RKO (cell line): ENCODE data around the gene CAT.
"Not testable (repeated sequence)": the region's sequence is repeated elsewhere in the genome, so short reads cannot be mapped to it uniquely, and the experiment has no call there.

Source experiments
- DNase-seq: peaks from one replicate; pipeline ENCODE4 v3.0.0-alpha.2; 2016; ENCODE audit warnings: low spot score

The CAT gene

DNA sequence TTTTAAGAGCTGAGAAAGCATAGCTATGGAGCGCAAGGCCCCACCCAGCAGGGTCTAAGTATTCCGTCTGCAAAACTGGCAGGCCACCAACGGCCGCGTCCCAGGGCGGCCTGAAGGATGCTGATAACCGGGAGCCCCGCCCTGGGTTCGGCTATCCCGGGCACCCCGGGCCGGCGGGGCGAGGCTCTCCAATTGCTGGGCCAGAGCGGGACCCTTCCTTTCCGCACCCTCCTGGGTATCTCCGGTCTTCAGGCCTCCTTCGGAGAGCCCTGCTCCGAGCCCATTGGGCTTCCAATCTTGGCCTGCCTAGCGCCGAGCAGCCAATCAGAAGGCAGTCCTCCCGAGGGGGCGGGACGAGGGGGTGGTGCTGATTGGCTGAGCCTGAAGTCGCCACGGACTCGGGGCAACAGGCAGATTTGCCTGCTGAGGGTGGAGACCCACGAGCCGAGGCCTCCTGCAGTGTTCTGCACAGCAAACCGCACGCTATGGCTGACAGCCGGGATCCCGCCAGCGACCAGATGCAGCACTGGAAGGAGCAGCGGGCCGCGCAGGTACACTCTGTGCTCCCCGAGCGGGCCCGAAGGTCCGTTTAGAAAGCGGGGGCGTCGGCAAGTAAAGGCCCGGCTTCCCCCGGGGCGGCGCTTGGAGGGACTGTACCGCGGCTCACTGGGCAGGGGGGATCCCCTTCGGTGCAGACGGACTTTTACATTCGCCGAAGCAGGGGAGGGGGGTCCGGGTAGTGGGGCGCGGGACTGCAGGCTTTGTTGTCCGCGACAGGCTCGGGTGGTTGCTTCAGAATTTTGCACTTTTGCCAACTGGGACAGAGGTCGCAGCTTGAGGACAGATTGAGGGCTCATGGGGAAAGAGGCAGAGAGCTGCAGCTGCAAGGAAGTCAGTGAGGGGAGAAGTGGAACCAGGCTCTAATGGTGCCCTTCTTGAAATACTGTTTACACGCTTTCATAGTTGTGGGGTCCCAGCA, at the start of gene CAT:
TSS of gene CAT (plus strand) at position 406 of the 979 bp plus-strand sequence. CDS start at position 486, 80 bp downstream.
- peak; percentile 97 for DNase-seq

DNA sequence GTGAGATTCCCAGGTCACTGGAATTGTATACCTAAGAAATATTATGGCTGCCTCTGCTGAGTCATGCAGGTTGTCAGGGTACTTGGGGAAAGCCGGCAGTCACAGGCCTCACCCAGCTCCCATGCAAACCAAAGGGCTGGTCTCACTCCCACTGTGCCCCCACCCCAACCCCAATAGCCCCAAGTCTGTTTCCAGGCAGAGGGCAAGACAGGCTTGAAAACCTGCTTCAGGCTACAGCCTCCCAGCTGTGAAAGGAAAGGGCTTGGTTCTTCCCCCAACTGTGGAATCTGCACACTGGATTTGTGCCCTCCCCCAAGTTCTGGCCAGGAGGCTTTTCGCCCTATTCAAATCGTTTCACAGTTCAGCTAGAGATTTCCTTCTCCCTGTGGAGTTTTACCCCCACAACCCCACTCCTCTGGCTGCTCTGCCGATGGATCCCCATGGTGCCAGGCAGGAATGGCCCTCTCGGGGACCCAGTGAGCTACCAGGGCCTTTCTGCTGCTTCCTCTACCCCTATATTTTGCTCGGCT, 43.9 kb upstream of the CAT start:
- no peak for DNase-seq

DNA sequence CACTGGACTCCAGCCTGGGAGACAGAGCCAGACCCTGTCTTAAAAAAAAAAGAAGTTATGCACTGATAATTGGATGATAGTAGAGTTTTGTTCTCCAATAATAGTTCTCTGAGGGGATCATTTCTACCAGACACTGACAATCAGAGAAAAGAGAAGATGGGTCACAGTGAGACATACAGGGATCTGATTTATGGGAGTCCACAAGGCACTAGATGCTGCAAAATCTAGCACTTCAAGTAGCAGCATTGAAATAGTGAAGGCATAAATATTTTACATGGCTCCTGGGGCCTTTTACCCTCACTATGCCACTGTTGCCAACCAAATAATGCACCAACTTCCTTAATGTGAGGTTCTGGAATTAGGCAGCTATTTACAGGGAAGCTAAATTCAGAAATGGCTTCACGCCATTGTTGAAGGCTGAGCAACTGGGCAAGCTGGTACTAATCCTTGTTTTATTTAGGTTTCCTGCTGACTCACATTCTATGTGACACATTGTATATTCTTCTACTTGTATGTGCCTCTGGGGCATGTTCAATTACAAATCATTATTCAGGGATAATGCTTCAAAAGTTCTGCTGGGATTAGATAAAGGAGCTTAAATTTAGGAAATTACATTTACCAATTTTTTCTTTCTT, 42.7 kb upstream of the CAT start:
- DNase-seq: peak; percentile 57

DNA sequence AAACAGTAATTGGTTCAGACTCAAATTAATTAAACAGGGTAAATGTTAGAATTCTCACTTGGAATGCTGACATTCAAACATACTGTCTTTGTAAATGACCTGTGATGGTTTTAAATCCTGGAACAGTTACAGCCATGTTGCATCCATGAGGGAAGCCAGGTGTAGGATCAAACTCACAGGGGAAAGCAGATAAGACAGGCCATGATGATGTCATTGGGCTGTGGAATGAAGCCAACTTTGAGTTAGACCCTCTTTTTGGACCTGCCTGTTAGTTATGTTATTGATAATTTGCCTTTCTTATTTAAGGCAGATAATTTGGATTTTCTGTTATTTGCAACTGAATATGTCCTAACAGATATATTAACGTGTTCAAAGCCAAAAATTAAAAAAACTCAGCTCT, 41.6 kb upstream of the CAT start:
- no peak for DNase-seq

DNA sequence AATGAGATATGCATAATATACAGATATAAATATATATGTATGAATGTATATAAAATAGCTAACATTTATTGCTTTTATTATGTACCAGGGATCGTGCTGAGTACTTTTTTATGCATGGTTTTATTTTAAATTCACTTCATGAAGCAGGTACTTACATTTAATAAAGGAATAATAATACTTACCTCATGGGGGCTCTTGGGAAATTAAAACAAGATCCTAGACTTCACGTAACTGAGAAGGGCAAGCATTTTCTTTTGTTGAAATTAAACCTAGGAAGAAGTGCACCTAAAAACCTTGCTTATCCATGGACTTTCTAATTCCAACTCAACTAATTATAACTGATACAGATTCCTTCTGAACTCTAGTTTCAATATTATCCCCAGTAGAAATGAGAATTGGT, 40.9 kb upstream of the CAT start:
- no peak for DNase-seq

DNA sequence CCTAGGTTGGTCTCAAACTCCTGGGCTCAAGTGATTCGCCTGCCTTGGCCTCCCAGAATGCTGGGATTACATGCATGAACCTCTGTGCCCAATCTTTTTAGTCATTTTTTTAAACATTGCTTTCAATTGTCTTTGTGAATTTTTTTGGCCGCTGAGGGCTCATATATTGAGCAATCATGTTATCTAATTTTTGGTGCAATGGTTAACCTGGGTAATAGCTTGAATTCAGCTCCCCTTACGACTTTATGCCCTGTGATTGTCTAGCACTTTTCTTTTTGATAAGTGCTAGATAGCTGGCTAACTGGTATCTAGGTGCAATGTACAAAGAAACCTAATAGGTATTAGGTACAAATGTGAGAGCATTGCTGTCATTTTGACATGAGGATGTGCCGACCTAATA, 35.3 kb upstream of the CAT start:
- DNase-seq: no peak

DNA sequence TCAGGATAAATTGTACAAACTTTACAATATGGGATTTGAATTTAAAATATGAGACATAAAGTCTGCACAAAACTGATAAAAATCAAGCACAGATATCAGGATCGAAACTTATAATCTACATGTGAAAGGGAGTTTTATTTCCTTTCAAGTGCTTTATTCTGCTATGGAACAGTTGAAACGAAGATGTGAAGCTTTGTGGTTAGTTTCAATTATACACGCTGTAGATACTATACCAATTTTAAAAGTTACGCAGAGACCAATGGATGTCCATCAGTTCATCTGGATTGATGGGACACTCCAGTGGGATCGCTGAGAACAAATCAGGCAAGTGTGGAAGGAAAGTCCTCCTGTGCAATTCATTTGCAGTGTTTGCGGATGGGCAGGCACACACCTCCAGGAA, 34.5 kb upstream of the CAT start:
- DNase-seq: no peak

DNA sequence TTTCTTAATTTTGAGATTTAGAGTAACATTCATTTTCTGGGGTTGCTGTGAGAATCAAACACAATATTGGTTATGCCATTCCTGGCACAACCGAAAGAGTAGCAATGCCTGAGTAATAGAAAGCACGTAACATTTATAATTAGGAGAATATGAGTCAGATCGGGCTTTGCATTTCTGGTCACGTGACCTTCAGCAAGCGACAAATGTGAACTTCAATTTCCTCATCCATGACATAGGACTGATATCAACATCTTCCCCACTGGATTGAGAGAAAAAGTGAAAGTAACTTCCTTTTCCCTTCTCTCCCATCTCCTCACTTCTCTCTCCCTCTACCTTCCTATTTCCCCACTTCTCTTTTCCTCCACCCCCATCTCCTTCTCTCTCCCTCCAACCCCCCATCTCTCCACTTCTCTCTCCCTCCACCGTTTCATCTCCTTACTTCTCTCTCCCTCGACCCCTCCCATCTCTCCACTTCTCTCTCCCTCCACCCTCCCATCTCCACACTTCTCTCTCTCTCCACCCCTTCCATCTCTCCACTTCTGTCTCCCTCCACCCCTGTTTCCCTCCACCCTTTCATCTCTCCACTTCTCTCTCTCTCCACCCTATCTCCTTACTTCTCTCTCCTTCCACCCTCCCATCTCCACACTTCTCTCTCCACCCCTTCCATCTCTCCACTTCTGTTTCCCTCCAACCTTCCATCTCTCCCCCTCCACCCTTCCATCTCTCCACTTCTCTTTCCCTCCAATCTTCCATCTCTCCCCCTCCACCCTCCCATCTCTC, 33.5 kb upstream of the CAT start:
- peak; percentile 89 for DNase-seq

DNA sequence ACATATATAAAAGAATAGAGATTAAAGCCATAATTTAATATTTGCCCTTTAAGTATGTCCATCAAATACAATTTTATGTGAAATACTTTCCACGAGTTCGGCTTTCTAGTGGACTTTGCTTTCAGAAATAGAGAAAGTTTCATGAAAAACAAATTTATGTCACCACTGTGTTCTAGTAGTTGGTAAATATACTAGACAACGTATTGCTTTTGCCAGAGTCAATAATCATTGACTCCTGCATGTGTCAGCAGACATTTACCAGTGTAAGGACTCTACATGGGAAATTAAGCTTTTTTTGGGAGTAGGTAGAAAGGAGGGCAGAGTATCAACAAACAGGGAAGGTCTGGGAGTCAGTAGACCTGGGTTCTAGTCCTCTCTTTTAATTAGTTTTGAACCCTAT, 32.3 kb upstream of the CAT start:
- DNase-seq: no peak

DNA sequence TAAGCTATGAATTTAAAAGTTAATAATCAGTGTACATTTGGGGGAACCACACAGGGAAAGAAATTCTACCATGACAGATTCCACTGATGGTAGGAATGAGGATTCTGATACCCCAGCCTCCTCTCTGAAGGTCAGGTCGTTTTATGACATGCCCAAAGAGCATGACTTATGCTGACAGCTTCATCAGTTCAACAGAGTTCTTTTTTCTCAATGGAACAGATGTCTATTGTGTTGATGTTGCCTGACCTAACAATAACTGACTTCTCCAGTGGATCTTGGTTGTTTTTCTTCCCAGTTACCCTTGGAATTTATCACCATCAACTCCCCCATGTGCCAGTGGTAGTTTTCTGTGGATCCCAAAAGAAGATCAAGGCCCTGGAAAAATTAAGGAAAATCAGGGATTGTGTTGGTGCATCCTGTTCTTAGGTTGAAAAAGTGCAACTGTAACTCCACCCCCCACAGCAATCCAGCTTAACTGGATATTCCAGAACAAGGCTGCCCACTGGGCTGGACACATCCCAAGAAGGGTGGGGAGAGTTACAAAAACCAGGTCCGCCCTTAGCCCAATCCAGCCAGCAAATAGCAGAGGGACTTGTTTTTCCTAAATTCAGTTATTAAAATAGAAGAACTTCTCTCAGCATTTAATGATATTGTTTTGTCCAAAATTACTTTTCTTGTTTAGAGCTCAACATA, 31.5 kb upstream of the CAT start:
- no peak for DNase-seq

DNA sequence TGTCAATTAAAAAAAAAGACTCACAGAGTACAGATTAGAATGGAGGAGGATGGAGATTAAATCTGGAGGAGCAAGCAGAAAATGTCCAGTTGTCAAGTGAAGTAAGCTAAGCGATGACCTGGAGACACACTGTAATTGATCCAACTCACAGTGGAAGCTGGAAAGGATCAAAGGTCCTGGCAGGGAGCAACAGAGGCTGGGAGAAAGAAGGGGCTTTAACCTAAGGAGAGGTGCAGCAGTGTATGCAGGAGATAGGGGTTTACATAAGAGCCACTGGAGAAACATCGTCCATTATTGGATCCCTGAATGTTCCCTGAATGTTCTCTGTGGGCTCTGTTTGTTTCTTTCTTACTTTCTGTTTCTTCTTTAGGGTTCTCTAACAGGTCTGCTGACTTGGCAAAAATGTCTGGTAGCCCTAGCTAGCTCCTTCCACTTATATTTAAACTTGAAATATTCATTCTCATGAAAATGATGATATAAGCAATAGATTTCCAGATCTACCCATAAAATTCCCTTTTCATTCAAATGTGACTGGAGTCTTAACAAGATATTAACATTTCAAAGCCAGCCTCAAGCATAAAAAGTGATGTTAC, 30.1 kb upstream of the CAT start:
- no peak for DNase-seq

DNA sequence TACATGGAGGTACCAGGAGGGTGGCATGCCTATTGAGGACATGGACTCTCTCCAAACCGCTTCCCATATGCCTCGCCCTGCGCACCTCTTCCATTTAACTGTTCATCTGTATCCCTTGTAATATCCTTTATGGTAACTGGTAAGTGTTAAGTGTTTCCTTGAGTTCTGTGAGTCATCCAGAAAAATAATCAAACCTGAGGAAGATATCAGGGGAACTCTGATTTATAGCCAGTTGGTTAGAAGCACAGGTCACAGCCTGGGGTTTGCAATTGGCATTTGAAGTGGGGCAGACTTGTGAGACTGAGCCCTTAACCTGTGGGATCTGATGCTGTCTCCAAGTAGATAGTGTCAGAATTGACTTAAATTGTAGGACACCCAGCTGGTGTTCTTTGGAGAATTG, 27.6 kb upstream of the CAT start:
- DNase-seq: no peak

DNA sequence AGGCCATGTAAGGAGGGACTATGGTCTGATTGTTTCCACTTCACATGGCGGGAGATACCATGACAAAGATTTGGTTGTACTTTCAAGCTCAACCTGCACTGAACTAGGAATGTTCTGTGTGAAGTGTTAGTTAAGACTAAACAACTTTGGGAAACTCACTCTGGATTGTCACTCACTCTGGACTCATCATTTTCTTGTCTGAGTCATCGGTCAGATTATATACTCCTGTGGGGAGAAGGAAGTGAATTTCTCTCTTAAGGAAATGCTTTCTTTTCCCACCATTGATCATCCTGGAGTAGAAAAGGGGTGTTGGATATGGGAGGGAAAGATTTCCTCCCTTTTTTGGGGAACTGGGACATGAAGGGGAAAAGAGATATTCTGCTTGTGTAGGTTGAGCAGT, 26.9 kb upstream of the CAT start:
- peak; percentile 71 for DNase-seq

DNA sequence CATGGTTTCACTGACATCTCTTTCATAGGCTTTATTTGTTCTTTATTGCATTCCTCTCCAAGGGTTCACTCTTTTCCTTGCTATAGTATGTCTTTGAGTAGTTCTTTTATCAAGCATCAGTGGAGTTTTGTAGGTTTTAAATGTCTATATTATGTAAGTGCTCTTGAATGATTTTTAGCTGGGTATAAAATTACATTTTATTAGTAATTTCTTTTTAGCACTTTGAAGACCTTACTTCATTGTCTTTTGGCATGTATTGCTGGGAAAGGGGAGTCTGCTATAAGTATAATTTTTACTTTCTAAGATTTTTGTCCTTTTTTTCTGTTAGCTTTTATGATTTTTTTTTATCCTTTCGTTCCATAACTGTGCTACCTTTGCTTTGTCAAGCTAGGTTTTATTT, 25.5 kb upstream of the CAT start:
- DNase-seq: no peak

DNA sequence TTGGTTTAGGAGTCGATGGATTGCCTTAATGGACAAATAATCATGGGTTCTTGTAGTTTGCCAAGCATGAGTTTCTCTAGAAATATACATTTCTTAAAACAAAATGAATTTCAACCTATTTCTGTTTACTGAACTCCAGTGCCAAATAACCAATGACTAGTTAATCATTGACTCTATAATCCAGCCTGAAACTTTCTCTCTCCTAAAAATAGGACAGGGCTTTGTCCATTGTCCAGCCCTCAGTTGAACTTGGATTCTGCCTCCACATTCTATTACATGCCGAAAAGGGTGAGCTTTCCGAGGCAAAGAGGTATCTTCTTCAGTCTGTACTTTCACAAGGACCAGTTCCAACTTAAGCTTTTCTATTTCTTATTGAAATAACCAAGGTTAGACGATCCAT, 23.2 kb upstream of the CAT start:
- DNase-seq: no peak

DNA sequence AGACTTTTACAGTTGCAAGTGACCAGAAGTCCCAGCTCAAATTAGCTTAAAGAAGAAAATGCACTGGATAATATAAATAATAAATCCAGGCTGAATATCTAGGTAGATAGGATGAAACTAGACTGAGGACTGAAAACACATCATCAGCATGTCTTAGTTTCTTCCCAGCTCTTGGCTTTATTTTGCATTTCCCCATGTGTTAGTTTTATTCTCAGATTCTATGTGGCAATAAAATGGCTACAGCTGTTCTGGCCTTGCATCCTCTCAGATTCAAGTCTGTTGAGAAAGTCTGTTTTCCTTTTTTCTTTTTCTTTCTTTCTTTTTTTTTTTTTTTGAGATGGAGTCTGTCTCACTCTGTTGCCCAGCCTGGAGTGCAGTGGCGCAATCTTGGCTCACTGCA, 22.6 kb upstream of the CAT start:
- DNase-seq: no peak

DNA sequence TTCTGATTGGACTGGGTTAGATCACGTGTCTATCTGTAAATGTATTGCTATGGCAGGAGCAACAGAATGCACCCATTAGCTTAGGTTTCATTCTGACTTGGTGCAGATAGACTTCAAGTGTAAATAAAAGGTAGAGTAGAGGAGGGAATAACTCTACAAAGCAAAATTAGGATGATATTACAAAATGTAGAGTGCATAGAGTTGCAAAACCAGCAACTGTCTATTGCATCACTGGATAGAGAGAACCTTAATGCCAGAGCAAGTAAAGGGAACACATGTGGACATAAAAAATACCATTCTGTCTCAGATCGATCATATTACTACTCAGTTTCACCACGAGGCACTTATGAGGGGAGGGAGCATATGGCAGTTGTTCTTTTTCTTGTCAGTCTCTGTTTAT, 22.0 kb upstream of the CAT start:
- no peak for DNase-seq

DNA sequence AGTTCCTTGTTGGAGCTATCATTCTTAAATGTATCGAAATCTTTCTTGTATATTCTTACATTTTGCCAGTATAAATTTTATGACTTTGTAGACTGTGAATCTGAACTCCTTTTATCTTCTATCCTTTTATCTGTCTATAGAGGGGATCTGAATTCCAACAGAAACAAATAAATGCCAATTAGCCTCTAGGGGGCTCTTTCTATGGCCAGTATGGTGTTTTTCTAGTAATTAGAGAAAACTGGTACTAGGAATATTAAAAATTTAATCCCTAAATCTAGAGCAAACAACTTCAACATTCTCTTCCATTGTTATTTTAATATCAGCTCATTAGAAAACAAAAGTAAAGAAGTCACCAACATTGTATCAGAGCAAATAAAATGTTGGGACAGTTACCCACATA, 21.5 kb upstream of the CAT start:
- no peak for DNase-seq

DNA sequence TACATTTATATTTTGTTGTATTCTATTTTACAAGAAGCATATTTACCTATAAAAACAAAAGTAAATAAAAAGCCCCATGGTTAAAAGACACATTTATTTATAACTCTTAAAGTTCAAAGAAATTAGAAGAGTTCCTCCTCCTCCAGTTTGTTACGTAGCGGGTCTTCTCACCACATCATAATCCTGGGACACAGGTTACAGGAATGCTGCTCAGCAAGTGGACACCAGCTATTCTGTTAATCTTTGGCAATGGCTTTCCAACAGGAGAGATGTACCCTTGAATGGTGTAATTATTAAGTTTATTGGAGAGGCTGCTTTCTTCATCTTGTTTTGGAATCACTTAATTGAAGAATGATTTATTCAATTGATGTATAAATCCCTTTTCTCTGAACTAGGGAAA, 19.6 kb upstream of the CAT start:
- no peak for DNase-seq

DNA sequence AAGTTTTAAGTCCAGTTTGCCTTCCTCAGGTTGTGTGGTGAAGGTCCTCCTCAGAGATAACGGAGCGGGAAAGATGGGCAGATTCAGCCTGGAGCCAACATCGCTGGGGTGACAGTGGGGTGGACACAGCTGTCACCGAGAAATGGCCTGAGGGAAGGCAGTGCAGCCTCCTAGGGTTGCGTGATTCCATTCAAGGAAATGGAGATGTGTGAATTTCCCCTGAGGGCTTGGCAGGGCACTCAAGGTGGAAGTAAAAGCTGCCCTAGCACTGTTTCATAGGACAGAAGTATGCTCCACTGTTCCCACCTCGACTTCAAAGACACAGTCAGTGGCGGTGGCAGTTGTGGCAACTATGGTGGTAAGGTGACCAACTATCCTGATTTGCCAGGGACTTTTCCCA, 15.4 kb upstream of the CAT start:
- DNase-seq: no peak

DNA sequence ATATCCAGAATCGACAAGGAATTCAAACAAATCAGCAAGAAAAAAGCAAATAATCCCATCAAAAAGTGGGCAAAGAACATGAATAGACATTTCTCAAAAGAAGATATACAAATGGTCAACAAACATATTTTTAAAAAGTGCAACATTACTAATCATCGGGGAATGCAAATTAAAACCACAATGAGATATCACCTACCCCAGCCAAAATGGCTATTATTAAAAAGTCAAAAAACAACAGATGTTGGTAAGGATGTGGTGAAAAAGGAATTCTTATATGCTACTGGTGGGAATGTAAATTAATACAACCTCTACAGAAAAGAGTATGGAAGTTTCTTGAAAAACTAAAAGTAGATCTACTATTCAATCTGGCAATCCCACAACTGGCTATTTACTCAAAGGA, 13.9 kb upstream of the CAT start:
- not testable (repeated sequence) for DNase-seq

DNA sequence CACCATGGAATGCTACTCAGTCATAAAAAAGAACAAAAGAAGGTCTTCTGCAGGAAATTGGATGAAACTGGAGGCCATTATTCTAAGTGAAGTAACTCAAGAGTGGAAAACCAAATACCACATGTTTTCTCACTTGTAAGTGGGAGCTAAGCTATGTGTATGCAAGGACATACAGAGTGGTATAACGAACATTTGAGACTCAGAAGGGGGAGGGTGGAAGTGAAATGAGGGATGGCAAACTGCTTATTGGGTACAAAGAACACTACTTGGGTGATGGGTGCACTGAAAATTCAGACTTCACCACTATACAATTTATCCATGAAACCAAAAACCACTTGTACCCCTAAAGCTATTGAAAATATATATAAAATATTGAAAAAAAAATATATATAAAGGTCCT, 13.4 kb upstream of the CAT start:
- DNase-seq: no peak
